ENCODE results near the gene ZFC3H1. TPM values are rescaled to one million over a fixed set of nuclear protein-coding genes. Genes with fewer than 3 reads are reported as not detected.

Gene ZFC3H1
- total RNA-seq, 1 experiment from 2014 or later, result 53.4 TPM

DNA sequence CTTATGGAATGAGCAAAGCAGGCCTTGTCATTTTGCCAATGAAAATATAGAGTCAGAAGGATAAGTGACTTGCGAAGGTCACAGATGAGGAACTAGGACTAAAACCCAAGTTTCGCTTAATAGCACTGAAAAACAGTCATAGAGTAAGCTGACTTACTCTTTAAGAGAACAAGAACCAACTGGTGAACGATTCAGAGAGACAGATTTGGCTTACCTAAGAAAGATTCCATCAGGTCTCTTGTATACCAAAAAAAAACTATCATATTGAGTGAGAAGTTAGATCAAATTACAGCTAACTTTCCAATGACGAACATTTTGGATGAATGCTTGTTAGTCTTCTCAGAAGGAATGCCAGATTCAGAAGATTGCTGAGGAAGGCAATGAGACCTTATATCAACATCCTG, 74.2 kb downstream of the ZFC3H1 start:
- Histone ChIP-seq H3K4me2 (no peak overlapping the region), H3K4me3 (no peak overlapping the region)
- intact Hi-C loops (cut with micrococcal nuclease; ENCODE audit: unreplicated experiment), result no loop called here

GRCh38 chr12:71587012-71587411, 76.6 kb downstream of the ZFC3H1 start:
- no peak for DNase-seq
- H2AFZ ChIP-seq, result no peak overlapping the region
- H3K27me3 ChIP-seq (ENCODE audit: insufficient read depth, low read depth), result no peaks in the 10 kb centered on the region
- BruUV-seq (replicated peaks), result no TSS peak
- no peaks in the 10 kb centered on the region for H3K36me3 ChIP-seq (ENCODE audit: low read depth)
- no peaks in the 10 kb centered on the region for H3F3A ChIP-seq (ENCODE audit: insufficient read depth, low read depth)
- TF ChIP-seq, protein P1, sequence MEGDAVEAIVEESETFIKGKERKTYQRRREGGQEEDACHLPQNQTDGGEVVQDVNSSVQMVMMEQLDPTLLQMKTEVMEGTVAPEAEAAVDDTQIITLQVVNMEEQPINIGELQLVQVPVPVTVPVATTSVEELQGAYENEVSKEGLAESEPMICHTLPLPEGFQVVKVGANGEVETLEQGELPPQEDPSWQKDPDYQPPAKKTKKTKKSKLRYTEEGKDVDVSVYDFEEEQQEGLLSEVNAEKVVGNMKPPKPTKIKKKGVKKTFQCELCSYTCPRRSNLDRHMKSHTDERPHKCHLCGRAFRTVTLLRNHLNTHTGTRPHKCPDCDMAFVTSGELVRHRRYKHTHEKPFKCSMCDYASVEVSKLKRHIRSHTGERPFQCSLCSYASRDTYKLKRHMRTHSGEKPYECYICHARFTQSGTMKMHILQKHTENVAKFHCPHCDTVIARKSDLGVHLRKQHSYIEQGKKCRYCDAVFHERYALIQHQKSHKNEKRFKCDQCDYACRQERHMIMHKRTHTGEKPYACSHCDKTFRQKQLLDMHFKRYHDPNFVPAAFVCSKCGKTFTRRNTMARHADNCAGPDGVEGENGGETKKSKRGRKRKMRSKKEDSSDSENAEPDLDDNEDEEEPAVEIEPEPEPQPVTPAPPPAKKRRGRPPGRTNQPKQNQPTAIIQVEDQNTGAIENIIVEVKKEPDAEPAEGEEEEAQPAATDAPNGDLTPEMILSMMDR (conservative IDR thresholded peaks at IDR 0.05), result no peak
- no peak for TF ChIP-seq EZH2 (IDR thresholded peaks at IDR 0.05; ENCODE audit: low read depth)
- CTCF ChIA-PET, result no interaction called here
- no peaks in the 10 kb centered on the region for H3K79me2 ChIP-seq (ENCODE audit: low read depth)
- no peak overlapping the region for H3K27ac ChIP-seq
- H3K9me2 ChIP-seq (ENCODE audit: insufficient read depth), result no peaks in the 10 kb centered on the region; the same call in 1 of the 2 replicates
- H3K4me3 ChIP-seq, result no peak overlapping the region
- intact Hi-C loops (cut with micrococcal nuclease; ENCODE audit: unreplicated experiment), result no loop called here
- H3K9me3 ChIP-seq (ENCODE audit: insufficient read depth, low read depth), result no peaks in the 10 kb centered on the region
- no peaks in the 10 kb centered on the region for H3K4me1 ChIP-seq (replicated peaks; ENCODE audit: insufficient read depth)
- H4K20me1 ChIP-seq (ENCODE audit: insufficient read depth), result no peaks in the 10 kb centered on the region
- H3K4me2 ChIP-seq, result no peak overlapping the region
- POLR2A ChIA-PET (ENCODE audit: unreplicated experiment), result no interaction called here

More for the DNA sequence above, 74.2 kb downstream of the ZFC3H1 start:
- H2AFZ ChIP-seq, result no peak overlapping the region
- H4K20me1 ChIP-seq (ENCODE audit: insufficient read depth), result no peaks in the 10 kb centered on the region
- H3K36me3 ChIP-seq (ENCODE audit: low read depth), result no peaks in the 10 kb centered on the region
- DNase-seq, result no peak
- POLR2A ChIA-PET (ENCODE audit: unreplicated experiment), result no interaction called here
- no TSS peak for BruUV-seq (replicated peaks)
- TF ChIP-seq, protein P1 (conservative IDR thresholded peaks at IDR 0.05), result no peak
- no peak for TF ChIP-seq EZH2 (IDR thresholded peaks at IDR 0.05; ENCODE audit: low read depth)
- no peaks in the 10 kb centered on the region for H3K4me1 ChIP-seq (replicated peaks; ENCODE audit: insufficient read depth)
- H3K79me2 ChIP-seq (ENCODE audit: low read depth), result no peaks in the 10 kb centered on the region
- H3K27ac ChIP-seq, result no peak overlapping the region
- H3K27me3 ChIP-seq (ENCODE audit: insufficient read depth, low read depth), result no peaks in the 10 kb centered on the region
- H3F3A ChIP-seq (ENCODE audit: insufficient read depth, low read depth), result no peaks in the 10 kb centered on the region
- CTCF ChIA-PET, result no interaction called here
- no peaks in the 10 kb centered on the region; the same call in 1 of the 2 replicates for H3K9me2 ChIP-seq (ENCODE audit: insufficient read depth)
- no peaks in the 10 kb centered on the region for H3K9me3 ChIP-seq (ENCODE audit: insufficient read depth, low read depth)

GRCh38 chr12:71585218-71585617, 78.4 kb downstream of the ZFC3H1 start:
- Histone ChIP-seq H2AFZ (no peak overlapping the region), H3K79me2 (ENCODE audit: low read depth) (no peaks in the 10 kb centered on the region), H3F3A (ENCODE audit: insufficient read depth, low read depth) (no peaks in the 10 kb centered on the region), H3K9me2 (ENCODE audit: insufficient read depth) (no peaks in the 10 kb centered on the region; the same call in 1 of the 2 replicates), H3K4me1 (replicated peaks; ENCODE audit: insufficient read depth) (no peaks in the 10 kb centered on the region; the same call in 1 of the 2 replicates), H3K4me2 (no peak overlapping the region), H3K9me3 (ENCODE audit: insufficient read depth, low read depth) (no peaks in the 10 kb centered on the region), H3K4me3 (no peak overlapping the region), H3K36me3 (ENCODE audit: low read depth) (no peaks in the 10 kb centered on the region), H4K20me1 (ENCODE audit: insufficient read depth) (no peaks in the 10 kb centered on the region), H3K27ac (no peak overlapping the region), H3K27me3 (ENCODE audit: insufficient read depth, low read depth) (no peaks in the 10 kb centered on the region)
- intact Hi-C loops (cut with micrococcal nuclease; ENCODE audit: unreplicated experiment), result no loop called here
- ChIA-PET POLR2A (ENCODE audit: unreplicated experiment) (no interaction called here), CTCF (no interaction called here)
- no peak for TF ChIP-seq EZH2 (IDR thresholded peaks at IDR 0.05; ENCODE audit: low read depth)
- TF ChIP-seq, protein P1 (conservative IDR thresholded peaks at IDR 0.05), result no peak
- no peak for DNase-seq
- no TSS peak for BruUV-seq (replicated peaks)
